Spleen (tissue), 11 donors: ENCODE data around the gene PPP1R18. TPM values are rescaled to one million over a fixed set of nuclear protein-coding genes. Genes with fewer than 3 reads are reported as not detected.
"Not testable (repeated sequence)": the region's sequence is repeated elsewhere in the genome, so short reads cannot be mapped to it uniquely, and the experiment has no call there.

Experiments used
- DNase-seq: peaks from one replicate; pipeline ENCODE4 v3.0.0-alpha.2; 2020
- H3K27ac ChIP-seq, 8 donors: fragments of 200-600 bp; sonication (generic) in 7 of 8; 1 replicate in 4 of 8; 2 replicates in 4 of 8; pipeline versions ENCODE4 v1.5.0 to v1.8.0; 2016 to 2021; ENCODE audit warnings: inconsistent platforms in 4 of 8, mild to moderate bottlenecking in 4 of 8, moderate library complexity in 1 of 8
- H3K27me3 ChIP-seq, 7 donors: fragments of 200-600 bp; sonication (generic) in 6 of 7; replicated peaks in 1 of 7; 1 replicate in 4 of 7; 2 replicates in 3 of 7; pipeline versions ENCODE4 v1.5.0 to v1.8.0; 2016 to 2021; ENCODE audit warnings: inconsistent platforms in 3 of 7, mild to moderate bottlenecking in 1 of 7
- H3K36me3 ChIP-seq, 6 donors: fragments of 200-600 bp; sonication (generic) in 5 of 6; 1 replicate in 4 of 6; 2 replicates in 2 of 6; pipeline versions ENCODE4 v1.5.0 to v1.8.0; 2016 to 2021; ENCODE audit warnings: inconsistent platforms in 2 of 6
- H3K4me1 ChIP-seq, 6 donors: fragments of 200-600 bp; sonication (generic) in 5 of 6; 1 replicate in 3 of 6; 2 replicates in 3 of 6; pipeline versions ENCODE4 v1.5.0 to v1.8.0; 2016 to 2021; ENCODE audit warnings: inconsistent platforms in 3 of 6
- H3K4me3 ChIP-seq, 8 donors: fragments of 200-600 bp; sonication (generic) in 7 of 8; 1 replicate in 4 of 8; 2 replicates in 4 of 8; pipeline versions ENCODE4 v1.5.0 to v1.8.0; 2016 to 2021; ENCODE audit warnings: inconsistent platforms in 4 of 8, mild to moderate bottlenecking in 4 of 8, moderate library complexity in 2 of 8
- H3K9me3 ChIP-seq, 8 donors: fragments of 200-600 bp; sonication (generic) in 7 of 8; 1 replicate in 4 of 8; 2 replicates in 4 of 8; pipeline versions ENCODE4 v1.5.0 to v1.8.0; 2016 to 2021; ENCODE audit warnings: inconsistent platforms in 4 of 8
- POLR2A ChIP-seq, 3 donors: fragments of 450-650 bp; IDR thresholded peaks; one replicate each; pipeline ENCODE4 v1.5.1; 2017; ENCODE audit warnings: antibody characterized with exemption in 3 of 3, mild to moderate bottlenecking in 1 of 3
- POLR2AphosphoS5 ChIP-seq, 3 donors: sonication (generic); formaldehyde crosslinking; IDR thresholded peaks; one replicate each; pipeline ENCODE4 v1.5.1; 2017; ENCODE audit warnings: antibody characterized with exemption in 3 of 3
- WGBS, 5 donors: extraction: QIAGEN DNeasy Blood & Tissue Kit in 3 of 5; methylation state at CpG; one replicate each; pipeline versions ENCODE4 v1.1.5 to v1.1.7; 2013 to 2018; 5-methylcytosine and 5-hydroxymethylcytosine counted together
- intact Hi-C: fragments of 100-400 bp; cut with DNase I; formaldehyde crosslinking; loops from one replicate; pipeline ENCODE4 v1.15.0; 2023; ENCODE audit warnings: low total_unique reads
- polyA plus RNA-seq, 3 donors: library from polyadenylated mRNA; stranded (reverse); fragments of 200-250 nt; gene quantifications; one replicate each; pipeline ENCODE4 v1.2.1, GENCODE V29; 2013
- total RNA-seq, 7 donors: library from RNA; depleted of rRNA in 3 of 7; stranded (reverse); fragments of >200 nt in 3 of 7; fragmentation: NEBNext Ultra II Directional in 4 of 7; extraction: Animal tissue kit (Norgen Biotek cat#: 25700) in 4 of 7; gene quantifications; one replicate each; pipeline versions ENCODE4 v1.1.0 to v1.2.1, GENCODE V29; 2016 to 2021
- TF ChIP-seq, protein P1 (sequence below), 11 experiments: fragments of 200-600 bp in 7 of 11; fragments of 450-650 bp in 4 of 11; sonication (generic) in 4 of 11; IDR thresholded peaks in 8 of 11; conservative IDR thresholded peaks in 3 of 11; 1 replicate in 7 of 11; 2 replicates in 4 of 11; pipeline versions ENCODE4 v1.4.0 to v1.8.0; 2016 to 2021; ENCODE audit warnings: antibody characterized with exemption in 11 of 11, inconsistent platforms in 4 of 11, mild to moderate bottlenecking in 1 of 11
- donor health status: healthy with polysubstance abuse.
- donor health status: DM: no; HTN: no; CAD: no; lungs with moderate emphysema.
- donor health status: DM: no; HTN: no; CAD: no.
- donor health status: Bipolar disorder and iron deficiency.
- donor health status: healthy.
- donor health status: DM: no; HTN: no; CAD: no.
- donor health status: DM: yes; HTN: yes; CAD: no.

Gene PPP1R18
- total and polyA plus RNA-seq, 10 donors: 128 to 188 (median 155) TPM

DNA sequence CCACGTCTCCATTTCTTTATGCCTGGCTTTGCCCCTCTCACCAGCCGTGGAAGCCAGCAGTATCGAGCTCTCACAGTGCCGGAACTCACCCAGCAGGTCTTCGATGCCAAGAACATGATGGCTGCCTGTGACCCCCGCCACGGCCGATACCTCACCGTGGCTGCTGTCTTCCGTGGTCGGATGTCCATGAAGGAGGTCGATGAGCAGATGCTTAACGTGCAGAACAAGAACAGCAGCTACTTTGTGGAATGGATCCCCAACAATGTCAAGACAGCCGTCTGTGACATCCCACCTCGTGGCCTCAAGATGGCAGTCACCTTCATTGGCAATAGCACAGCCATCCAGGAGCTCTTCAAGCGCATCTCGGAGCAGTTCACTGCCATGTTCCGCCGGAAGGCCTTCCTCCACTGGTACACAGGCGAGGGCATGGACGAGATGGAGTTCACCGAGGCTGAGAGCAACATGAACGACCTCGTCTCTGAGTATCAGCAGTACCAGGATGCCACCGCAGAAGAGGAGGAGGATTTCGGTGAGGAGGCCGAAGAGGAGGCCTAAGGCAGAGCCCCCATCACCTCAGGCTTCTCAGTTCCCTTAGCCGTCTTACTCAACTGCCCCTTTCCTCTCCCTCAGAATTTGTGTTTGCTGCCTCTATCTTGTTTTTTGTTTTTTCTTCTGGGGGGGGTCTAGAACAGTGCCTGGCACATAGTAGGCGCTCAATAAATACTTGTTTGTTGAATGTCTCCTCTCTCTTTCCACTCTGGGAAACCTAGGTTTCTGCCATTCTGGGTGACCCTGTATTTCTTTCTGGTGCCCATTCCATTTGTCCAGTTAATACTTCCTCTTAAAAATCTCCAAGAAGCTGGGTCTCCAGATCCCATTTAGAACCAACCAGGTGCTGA, 37.6 kb upstream of the PPP1R18 start:
- not testable (repeated sequence) for H3K4me3 ChIP-seq, H3K27me3 ChIP-seq, H3K9me3 ChIP-seq
- 60 to 71% (median 68%) methylated on average over 16 to 29 of the region's 29 CpGs for WGBS, 5 donors
- H3K27ac ChIP-seq: peak overlapping the region in 5 of 8 donors; percentile 31 to 98 (median 39)
- H3K4me1 ChIP-seq: peaks cover 26 to 78% (median 55%) of the 10 kb centered on the region in 6 donors
- DNase-seq: peak; percentile 71
- intact Hi-C loops: loop anchor here (10.0 kb wide), 1 partner anchor 109 kb away; the partner anchor contains the start of genes MRPS18B and PPP1R10
- peak; percentile 42 to 75 (median 50) for TF ChIP-seq POLR2AphosphoS5 (IDR thresholded peaks at IDR 0.05)
- peaks cover 0 to 73% (median 63%) of the 10 kb centered on the region in 6 donors for H3K36me3 ChIP-seq

DNA sequence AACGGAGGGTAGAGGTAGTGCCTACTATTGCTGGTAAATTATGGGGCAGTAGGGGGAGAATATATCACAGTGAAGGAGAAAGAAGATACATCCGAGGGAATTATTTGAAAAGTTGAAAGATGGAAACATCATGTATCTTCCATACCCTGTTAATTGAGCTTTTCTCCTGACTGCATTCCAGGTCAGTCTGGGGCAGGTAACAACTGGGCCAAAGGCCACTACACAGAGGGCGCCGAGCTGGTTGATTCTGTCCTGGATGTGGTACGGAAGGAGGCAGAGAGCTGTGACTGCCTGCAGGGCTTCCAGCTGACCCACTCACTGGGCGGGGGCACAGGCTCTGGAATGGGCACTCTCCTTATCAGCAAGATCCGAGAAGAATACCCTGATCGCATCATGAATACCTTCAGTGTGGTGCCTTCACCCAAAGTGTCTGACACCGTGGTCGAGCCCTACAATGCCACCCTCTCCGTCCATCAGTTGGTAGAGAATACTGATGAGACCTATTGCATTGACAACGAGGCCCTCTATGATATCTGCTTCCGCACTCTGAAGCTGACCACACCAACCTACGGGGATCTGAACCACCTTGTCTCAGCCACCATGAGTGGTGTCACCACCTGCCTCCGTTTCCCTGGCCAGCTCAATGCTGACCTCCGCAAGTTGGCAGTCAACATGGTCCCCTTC, 36.9 kb upstream of the PPP1R18 start:
- H3K4me3 ChIP-seq: peak overlapping the region in 1 of 8 donors; percentile 92
- H3K9me3 ChIP-seq, H3K27me3 ChIP-seq: not testable (repeated sequence)
- H3K4me1 ChIP-seq: peaks cover 31 to 86% (median 63%) of the 10 kb centered on the region in 6 donors
- WGBS, 5 donors: 49 to 81% (median 74%) methylated on average over 12 to 16 of the region's 16 CpGs
- peaks cover 0 to 65% (median 55%) of the 10 kb centered on the region in 6 donors for H3K36me3 ChIP-seq
- H3K27ac ChIP-seq: peak overlapping the region in 4 of 8 donors; percentile 98 to 99 (median 98)
- DNase-seq: peak; percentile 77
- intact Hi-C loops: loop anchor here (10.0 kb wide), 1 partner anchor 108 kb away; the partner anchor contains the start of genes MRPS18B and PPP1R10

DNA sequence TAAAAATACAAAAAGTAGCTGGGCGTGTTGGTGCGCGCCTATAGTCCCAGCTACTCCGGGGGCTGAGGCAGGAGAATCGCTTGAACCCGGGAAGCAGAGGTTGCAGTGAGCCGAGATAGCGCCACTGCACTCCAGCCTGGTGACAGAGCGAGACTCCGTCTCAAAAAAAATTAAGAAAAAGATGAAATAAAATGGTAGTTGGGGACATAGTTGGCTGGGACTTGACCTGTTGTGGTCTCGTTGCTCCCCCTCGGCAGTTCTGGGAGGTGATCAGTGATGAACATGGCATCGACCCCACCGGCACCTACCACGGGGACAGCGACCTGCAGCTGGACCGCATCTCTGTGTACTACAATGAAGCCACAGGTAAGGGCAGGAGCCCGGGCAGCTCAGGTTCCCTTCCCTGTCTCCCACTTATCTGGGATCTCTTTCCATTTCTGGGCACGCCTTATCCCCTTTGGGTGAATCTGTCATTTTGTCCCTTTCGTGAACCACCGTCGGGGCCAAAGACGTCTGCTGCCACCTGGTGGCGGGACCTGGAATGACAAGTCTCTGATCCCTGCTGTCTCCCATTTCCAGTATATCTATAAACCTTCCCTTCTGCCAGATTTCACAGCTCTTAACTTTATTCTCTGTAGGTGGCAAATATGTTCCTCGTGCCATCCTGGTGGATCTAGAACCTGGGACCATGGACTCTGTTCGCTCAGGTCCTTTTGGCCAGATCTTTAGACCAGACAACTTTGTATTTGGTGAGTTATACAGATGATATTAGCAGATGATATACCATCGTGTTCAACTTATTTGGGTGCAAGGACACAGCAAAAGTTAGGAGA, 36.1 kb upstream of the PPP1R18 start:
- peak overlapping the region; percentile 80 to 97 (median 94) for H3K4me3 ChIP-seq
- 10 to 15% (median 13%) methylated on average over 27 of the region's 27 CpGs for WGBS, 5 donors
- H3K36me3 ChIP-seq: peaks cover 0 to 57% (median 47%) of the 10 kb centered on the region in 6 donors
- TF ChIP-seq POLR2A (IDR thresholded peaks at IDR 0.05) (no peak), POLR2AphosphoS5 (IDR thresholded peaks at IDR 0.05) (peak; percentile 61 to 89 (median 67))
- TF ChIP-seq, protein P1, sequence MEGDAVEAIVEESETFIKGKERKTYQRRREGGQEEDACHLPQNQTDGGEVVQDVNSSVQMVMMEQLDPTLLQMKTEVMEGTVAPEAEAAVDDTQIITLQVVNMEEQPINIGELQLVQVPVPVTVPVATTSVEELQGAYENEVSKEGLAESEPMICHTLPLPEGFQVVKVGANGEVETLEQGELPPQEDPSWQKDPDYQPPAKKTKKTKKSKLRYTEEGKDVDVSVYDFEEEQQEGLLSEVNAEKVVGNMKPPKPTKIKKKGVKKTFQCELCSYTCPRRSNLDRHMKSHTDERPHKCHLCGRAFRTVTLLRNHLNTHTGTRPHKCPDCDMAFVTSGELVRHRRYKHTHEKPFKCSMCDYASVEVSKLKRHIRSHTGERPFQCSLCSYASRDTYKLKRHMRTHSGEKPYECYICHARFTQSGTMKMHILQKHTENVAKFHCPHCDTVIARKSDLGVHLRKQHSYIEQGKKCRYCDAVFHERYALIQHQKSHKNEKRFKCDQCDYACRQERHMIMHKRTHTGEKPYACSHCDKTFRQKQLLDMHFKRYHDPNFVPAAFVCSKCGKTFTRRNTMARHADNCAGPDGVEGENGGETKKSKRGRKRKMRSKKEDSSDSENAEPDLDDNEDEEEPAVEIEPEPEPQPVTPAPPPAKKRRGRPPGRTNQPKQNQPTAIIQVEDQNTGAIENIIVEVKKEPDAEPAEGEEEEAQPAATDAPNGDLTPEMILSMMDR (IDR thresholded peaks at IDR 0.05 in 8 of 11, conservative IDR thresholded peaks at IDR 0.05 in 3 of 11): peak; percentile 91 to 98 (median 95)
- no peaks in the 10 kb centered on the region for H3K9me3 ChIP-seq
- H3K27ac ChIP-seq: peak overlapping the region; percentile 89 to 99 (median 98)
- H3K27me3 ChIP-seq: no peaks in the 10 kb centered on the region
- peak; percentile 95 for DNase-seq
- intact Hi-C loops: loop anchor here (10.0 kb wide), 1 partner anchor 108 kb away; the partner anchor contains the start of genes MRPS18B and PPP1R10
- H3K4me1 ChIP-seq: peaks cover 31 to 86% (median 70%) of the 10 kb centered on the region in 6 donors

DNA sequence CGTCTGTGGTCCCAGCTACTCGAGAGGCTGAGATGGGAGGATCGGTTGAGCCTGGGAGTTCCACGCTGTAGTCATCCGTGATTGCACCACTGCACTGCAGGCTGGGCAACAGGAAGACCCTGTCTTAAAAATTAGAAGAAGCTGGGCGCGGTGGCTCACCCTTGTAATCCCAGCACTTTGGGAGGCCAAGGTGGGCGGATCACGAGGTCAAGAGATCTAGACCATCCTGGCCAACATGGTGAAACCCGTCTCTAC, 35.5 kb upstream of the PPP1R18 start:
- H3K36me3 ChIP-seq: peaks cover 0 to 52% (median 42%) of the 10 kb centered on the region in 6 donors
- H3K4me1 ChIP-seq: peaks cover 31 to 83% (median 73%) of the 10 kb centered on the region in 6 donors
- DNase-seq, H3K27me3 ChIP-seq, H3K9me3 ChIP-seq: not testable (repeated sequence)
- WGBS, 5 donors: 4 to 7% (median 6%) methylated on average over 10 of the region's 10 CpGs
- H3K27ac ChIP-seq: peak overlapping the region; percentile 89 to 99 (median 98)
- peak overlapping the region; percentile 80 to 97 (median 94) for H3K4me3 ChIP-seq
- intact Hi-C loops: loop anchor here (10.0 kb wide), 1 partner anchor 107 kb away; the partner anchor contains the start of genes MRPS18B and PPP1R10
